Medulla oblongata (tissue), 1 donor: Measurements from ENCODE around the gene ZNF337.
"Not testable (repeated sequence)": the region's sequence is repeated elsewhere in the genome, so short reads cannot be mapped to it uniquely, and the experiment has no call there.

ENCODE experiments used
- DNase-seq: peaks from one replicate; pipeline ENCODE4 v3.0.0-alpha.2; 2015; ENCODE audit errors: extremely low spot score

The ZNF337 gene

GRCh38 chr20:25695532-25696370 is 902 bp downstream of the ZNF337 start:
- DNase-seq = peak; percentile 14

GRCh38 chr20:25692499-25692898 is 4.2 kb downstream of the ZNF337 start:
- DNase-seq = no peak

DNA sequence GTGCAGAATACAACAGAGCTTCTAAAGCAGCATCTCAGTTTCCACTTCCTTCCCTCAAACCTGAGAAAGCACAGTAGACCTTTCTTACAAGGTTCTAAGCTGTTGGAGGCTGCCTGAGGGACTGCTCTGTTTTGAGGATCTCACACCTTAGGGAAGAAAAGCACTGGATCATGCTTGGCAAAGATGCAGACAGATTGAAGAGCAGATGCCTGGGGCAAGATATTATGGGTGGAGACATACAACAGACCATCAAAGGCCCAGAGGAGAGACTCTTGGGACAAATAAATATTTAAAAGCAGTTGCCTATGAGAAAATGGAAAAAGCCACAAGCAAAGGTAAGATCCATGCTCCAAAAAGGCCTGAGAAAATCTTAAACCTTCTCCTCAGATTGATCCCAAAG is 6.2 kb downstream of the ZNF337 start:
- no peak for DNase-seq

DNA sequence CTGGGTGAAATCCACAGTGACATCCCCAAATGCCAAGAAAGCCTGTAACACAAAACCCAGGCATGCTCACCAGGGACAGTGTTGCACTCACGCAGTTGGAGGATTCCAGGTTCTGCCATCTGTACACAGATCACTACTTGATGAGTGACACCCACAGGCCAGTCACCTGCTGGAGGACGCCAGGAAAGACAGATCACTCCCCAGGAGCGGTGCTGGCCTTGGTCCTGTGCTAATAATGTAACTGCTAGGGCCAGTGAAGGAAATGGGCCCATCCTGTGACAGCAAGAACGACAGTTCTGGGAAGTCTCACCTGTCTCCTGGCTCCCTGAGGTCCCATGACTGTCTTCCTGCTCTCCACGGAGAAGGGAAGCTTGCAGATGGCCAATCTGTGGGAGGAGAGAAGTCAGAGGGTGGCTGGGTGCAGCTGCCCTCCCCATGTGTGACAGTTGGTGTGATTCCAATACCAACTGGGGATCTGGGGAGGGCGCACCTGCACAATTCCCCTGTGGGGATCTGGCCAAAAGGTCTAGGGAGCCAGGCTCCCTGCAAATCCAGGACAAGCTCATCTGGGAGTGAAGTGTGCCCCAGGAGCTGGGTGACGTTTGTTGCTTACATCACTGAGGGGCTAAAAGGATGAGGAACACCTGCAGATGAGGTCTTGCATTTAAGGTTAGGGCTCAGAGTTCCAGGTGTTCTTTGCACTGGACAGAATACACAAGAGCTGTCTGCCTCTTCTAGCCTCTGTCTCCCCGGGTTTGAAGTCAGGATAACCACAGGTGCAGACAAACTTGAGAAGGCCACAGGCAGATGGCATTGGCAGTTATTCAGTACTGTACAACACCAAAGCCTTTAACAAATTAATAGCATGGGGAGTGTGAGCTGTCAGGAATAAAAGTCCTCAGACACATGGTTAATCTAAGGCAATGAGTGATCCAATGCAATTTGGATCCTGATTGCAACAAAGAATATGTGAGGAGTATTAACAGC is 10.3 kb downstream of the ZNF337 start:
- DNase-seq = no peak

GRCh38 chr20:25685276-25686080 is 11.2 kb downstream of the ZNF337 start:
- DNase-seq = no peak

- DNase-seq = not testable (repeated sequence)
Measured at GRCh38 chr20:25683826-25684225, 12.8 kb downstream of the ZNF337 start.

DNA sequence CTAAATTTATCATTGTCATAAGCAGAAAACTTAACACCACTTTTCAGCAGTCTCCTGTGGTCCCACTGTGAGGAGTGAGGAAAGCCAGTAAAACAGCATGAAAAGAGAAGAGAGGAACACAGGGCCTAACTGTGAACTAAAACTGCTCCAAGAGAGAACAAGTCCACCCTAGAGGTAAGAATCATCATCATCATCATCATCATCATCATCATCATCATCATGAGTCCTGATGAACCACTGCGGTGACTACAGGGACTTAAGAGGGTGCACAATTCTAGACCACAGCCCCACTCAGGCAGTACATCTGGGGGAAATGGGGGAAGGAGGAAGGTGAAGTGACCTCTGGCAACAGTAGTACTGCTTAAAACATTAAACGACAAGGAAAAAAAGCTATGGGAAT is 13.6 kb downstream of the ZNF337 start:
- DNase-seq = no peak

DNA sequence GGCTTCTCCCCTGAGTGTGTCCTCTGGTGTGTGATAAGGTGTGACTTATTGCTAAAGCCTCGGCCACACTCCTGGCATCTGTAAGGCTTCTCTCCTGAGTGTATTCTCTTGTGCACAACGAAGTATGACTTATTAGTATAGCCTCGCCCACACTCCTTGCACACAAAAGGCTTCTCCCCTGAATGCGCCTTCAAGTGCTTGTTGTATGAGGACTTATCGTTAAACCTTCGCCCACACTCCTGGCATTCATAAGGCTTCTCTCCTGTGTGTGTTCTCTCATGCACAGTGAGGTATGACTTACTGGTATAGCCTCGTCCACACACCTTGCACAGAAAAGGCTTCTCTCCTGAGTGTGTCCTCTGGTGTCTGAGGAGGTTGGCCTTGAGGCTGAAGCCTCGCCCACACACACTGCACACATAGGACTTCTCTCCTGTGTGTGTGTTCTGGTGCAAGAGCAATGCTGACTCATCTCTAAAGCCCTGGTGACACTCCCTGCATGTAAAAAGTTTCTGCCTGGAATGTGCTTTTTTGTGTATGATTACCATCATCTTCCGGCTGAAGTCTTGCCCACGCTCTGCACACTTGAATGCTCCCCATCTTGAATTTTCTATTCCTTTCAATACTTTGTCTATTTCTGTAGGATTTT is 20.4 kb downstream of the ZNF337 start:
- DNase-seq = no peak

DNA sequence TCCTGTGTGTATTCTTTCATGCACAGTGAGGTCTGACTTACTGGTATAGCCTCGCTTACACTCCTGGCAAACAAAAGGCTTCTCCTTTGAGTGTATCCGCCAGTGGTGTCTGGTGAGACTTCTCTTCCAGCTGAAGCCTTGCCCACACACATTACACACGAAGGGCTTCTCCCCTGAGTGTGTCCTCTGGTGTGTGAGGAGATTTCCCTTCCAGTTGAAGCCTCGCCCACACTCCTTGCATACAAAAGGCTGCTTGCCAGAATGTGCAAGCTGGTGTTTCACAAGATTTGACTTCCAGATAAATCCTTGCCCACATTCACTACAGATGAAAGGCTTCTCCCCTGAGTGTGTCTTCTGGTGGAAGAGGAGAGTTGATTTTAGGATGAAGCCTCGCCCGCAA is 21.5 kb downstream of the ZNF337 start:
- no peak for DNase-seq

- DNase-seq = no peak
Measured at GRCh38 chr20:25672659-25673235, 23.9 kb downstream of the ZNF337 start.

- DNase-seq = no peak
Measured at GRCh38 chr20:25669826-25670422, 26.7 kb downstream of the ZNF337 start.

GRCh38 chr20:25668446-25668845 is 28.2 kb downstream of the ZNF337 start:
- no peak for DNase-seq

GRCh38 chr20:25659999-25660398 is 36.7 kb downstream of the ZNF337 start:
- no peak for DNase-seq

- no peak for DNase-seq
Measured at GRCh38 chr20:25654487-25654886, 42.2 kb downstream of the ZNF337 start.

DNA sequence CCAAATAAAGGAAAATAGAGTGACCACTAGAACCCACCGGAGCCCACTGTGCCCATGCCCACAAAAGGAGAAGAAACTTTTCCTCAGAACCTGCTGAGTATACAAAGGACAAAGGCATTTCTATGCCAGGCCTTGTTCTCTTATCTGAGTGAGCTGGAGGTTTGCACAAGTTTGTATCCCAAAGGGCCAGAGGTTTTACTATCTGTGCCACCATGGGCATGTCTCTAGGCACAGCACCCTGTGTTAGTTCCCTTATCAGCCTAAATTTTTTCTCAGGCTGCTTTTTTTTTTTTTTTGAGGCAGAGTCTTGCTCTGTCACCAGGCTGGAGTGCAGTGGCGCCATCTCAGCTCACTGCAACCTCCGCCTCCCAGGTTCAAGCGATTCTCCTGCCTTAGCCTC is 43.8 kb downstream of the ZNF337 start:
- not testable (repeated sequence) for DNase-seq

DNA sequence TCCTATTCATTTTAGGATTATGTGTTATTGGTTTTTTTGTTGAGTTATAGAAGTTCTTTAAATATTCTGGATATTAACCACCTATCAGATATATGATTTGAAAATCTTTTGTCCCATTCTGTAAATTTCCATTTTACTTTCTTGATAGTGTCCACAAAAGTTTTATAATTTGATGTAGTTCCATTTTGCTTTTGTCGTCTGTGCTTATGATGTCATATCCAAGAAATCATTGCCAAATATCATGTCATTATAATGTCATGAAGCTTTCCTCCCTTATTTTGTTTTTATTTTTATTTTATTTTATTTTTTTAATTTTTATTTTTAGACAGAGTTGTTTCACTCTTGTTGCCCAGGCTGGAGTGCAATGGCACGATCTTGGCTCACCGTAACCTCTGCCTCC is 51.8 kb downstream of the ZNF337 start:
- DNase-seq = no peak

DNA sequence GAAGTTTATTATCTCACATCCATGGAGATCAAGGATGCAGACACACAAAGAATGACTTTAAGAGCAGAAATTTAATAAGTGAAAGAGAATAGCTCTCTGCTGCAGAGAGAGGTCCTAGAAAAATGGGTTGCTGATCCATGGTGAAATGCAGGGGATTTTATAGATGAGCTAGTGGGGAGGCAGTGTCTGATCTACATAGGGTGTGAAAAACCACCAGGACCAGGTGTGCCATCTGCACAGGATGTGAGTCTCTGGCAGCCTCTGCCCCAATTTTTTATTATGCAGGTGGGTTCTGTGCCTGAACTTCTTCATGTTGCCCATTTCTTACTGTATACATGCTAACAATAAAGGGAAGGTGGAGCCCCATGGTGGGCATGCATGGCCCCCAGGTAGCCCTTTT is 52.9 kb downstream of the ZNF337 start:
- DNase-seq = no peak

- DNase-seq = no peak
Measured at GRCh38 chr20:25637247-25637646, 59.4 kb downstream of the ZNF337 start.

DNA sequence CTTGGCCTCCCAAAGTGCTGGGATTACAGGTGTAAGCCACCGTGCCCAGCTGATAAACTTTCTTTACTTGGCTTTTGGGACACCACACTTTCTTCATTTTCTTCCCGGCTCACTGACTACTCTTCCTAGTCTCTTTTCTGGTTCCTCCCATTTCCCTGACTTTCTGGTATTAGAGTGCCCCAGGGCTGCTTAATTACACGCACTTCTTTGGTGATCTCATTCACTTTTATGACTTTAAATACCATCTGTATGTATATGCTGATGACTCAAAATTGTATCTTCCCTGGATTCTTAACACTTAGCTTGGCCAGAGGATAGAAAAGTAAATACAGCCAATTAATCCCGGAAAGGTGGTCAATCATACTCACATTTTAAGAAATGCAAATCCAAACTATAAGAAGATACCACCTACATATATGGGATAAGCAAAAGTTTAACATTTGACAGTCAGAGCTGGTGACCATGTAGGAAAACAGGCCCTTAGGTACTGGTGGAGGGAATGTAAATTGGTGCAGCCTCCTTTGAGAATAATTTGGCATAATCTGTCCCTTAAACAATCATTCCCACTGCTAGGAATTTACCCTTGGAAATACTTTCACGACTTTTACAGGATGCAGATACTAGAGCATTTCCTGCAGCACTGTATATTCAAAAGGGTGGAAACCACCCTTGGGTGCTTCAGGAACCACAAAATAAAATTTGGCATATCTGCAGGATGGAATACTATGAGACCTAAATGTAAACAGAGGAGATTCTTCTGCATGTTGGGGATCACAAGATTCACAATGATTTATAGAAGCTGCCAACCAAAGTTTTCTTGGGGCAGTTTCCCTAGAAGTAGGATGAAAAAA is 63.5 kb downstream of the ZNF337 start:
- no peak for DNase-seq

DNA sequence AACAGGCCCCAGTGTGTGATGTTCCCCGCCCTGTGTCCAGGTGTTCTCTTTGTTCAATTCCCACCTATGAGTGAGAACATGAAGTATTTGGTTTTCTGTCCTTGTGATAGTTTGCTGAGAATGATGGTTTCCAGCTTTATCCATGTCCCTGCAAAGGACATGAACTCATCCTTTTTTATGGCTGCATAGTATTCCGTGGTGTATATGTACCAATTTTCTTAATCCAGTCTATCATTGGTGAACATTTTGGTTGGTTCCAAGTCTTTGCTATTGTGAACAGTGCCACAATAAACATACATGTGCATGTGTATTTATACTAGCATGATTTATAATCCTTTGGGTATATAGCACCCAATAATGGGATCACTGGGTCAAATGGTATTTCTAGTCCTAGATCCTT is 66.0 kb downstream of the ZNF337 start:
- DNase-seq = not testable (repeated sequence)
